ENCODE data around the gene SPEF2.

- TF ChIP-seq GABPA (IDR thresholded peaks at IDR 0.05 in 1 of 2, conservative IDR thresholded peaks at IDR 0.05 in 1 of 2) (no peak), CTCF (IDR thresholded peaks at IDR 0.05; ENCODE audit: low read depth, low read length, missing input control) (no peak), TAF1 (conservative IDR thresholded peaks at IDR 0.05) (no peak), FOXA1 (IDR thresholded peaks at IDR 0.05) (no peak), EGR1 (IDR thresholded peaks at IDR 0.05; ENCODE audit: low read depth in 2 of 2) (no peak), REST (IDR thresholded peaks at IDR 0.05) (no peak), SP1 (IDR thresholded peaks at IDR 0.05) (no peak), YY1 (IDR thresholded peaks at IDR 0.05) (no peak), RAD21 (IDR thresholded peaks at IDR 0.05) (no peak), JUND (IDR thresholded peaks at IDR 0.05) (no peak), HNF4A (conservative IDR thresholded peaks at IDR 0.05) (no peak), ZBTB33 (IDR thresholded peaks at IDR 0.05) (no peak)
Measured at GRCh38 chr5:35608881-35609779, 8.5 kb upstream of the SPEF2 start.

Measured in liver (tissue), 3 donors.